Left renal cortex interstitium (tissue), 4 donors: ENCODE measurements around the gene NPB. TPM values are rescaled to one million over a fixed set of nuclear protein-coding genes. Genes with fewer than 3 reads are reported as not detected.

Source experiments
- DNase-seq, 4 donors: peaks; one replicate each; pipeline ENCODE4 v3.0.0-alpha.2; 2013; ENCODE audit warnings: low read depth in 4 of 4, low spot score in 2 of 4, missing footprints in 1 of 4
- polyA plus RNA-seq, 4 donors: library from polyadenylated mRNA; unstranded; fragments of 120-200 nt; gene quantifications; one replicate each; pipeline ENCODE4 v1.2.1, GENCODE V29; 2013; ENCODE audit not compliant: insufficient read length in 4 of 4

NPB gene
- polyA plus RNA-seq, 4 donors: 0.39 to 1.5 (median 0.52) TPM

DNA sequence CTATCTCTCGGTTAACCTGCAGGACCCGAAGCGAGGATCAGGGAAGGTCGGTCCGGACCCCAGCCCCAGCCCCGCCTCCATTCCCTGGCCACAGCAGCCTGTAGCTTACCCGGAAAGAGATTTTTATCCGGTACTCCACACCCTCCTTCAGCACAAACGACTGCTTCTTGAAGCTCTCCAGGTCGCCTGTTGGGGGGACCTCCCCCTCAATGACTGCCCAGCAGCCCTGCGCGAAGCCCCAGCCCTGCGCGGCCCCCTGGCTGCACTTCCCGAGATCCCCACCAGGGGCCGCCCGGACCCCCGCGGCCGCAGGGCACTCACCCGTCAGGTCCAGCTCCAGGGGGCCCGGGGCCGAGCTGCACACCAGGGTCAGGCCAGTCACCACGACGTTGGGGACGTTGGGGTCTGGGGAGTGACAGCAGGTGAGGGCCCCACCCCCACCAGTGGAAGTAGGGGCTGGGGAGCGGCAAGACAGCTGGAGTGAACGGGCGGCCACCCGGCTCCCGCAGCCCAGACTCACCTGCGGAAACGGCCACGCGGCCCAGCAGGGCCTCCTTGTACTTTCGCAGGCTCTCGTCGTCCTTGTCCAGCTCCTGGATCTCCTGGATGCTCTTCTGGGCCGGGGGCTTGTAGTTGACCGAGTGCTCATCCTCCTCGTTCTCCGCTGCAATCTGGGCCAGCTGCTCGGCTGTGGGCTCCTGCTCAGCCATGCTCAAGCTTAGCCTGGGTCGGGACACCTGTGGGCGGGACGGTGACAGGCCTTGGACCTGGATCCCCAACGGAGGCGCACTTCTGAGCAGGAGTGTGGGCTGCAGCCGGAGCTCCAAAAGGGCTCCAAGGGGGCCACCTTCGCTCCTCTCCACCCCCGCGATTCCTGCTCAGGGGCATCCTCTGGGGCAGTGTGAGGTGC, 32.6 kb upstream of the NPB start:
- no peak for DNase-seq

DNA sequence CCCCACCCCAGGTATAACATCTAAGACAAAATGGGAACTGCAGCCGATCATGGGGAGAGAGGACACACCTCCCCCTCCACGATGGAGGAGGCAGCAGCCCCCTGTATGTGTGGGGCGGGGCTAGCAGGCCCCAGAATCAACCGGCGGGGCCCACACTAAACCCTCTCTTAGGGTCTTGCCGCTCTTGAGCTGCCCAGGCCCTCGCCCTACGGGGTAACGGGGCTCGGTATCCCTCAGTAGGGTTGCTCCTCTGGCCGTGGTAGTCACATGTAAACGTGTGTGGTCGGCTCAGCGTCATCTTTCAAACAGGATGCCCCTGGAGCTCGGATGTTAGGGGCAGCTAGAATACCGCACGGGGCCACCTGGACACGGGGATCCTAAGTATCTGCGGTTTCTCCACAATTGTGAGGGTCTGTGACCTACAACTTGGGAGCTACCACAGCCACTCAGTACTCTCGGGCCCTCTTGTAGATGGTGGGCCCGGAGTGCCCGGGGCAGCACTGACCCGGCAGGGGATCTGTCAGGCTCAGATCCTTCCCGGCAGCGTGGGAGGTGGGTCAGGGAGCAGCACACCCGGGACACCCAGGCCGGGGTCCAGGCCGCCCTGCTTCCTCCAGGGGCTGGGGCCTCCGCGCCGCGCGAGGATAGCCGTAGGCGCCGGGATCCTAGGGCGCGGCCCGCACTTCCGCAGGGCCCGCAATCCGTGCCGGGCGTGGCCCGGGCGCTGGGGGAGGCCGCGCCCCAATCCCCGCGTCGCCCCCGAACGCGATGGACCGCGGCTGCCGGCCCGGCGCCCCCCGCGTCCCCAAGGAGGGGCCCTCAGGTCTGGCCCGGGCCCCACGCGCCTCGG, 31.7 kb upstream of the NPB start:
- no peak for DNase-seq

DNA sequence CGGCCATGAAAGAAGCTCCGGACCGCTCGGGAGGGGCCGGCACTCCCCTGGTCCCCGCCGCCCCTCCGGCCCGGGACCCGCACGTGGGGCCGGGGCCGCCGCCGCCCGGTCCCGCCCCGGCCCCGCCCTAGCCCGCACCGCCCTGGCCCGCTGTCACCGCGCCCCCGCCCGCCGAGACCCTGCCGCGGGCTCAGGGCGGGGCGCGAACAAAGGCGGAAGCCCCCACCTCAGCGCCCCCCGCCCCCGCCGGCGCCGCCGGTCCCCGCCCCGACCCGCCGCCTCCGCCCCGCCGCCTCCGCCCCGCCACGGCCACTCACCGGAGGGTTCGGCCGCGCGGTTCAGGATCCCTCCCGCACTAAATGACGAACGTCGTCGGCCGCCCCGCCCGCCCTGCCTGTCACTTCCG, 31.1 kb upstream of the NPB start, which contains the start of gene ARHGDIA:
Gene ARHGDIA, minus strand, starts transcription at position 357 of the 406 bp plus-strand sequence. CDS start 1,407 bp downstream, outside the sequence.
- no peak for DNase-seq

DNA sequence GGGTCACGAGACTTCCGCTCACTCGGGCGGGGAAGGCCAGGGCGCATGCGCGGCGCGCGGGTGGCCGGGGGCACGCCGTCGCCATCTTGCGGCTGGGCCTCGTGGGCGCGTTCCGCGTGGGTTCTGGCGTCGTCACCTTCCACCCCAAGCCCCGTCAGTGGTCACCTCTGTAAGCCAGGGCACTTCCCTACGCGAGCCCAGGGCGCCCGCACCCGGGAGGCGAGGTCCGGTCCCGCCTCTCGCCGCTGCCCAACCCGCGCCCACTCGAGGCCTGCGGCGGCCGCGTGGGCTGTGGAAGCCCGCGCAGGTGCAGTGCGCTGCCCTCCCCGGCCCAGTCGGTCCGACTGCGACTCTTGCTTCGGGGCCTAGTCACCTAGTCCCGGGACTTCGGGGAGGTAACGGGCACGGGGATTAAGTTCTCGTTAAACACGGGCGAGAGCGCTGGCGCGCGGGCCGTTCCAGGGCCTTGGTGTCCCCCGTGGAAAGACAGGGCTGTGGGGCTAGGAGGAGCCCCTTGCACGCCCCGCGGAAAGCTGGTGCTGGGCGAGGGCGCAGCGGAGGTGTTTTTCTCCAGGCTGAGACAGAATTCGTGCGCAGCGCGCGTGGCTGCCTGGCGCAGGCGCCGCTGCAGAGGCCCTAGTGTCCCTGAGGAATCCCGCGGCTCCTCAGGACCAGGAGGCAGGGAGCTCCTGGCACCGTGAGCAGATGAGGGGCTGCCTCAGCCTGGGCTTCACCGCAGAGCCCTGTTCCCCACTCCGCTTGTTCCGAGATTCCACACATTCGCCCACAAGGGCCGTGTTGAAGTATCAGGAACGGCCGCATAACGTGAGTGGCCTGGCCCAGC, 30.4 kb upstream of the NPB start:
- DNase-seq: peak in 3 of 4 donors; percentile 68 to 79 (median 77)

DNA sequence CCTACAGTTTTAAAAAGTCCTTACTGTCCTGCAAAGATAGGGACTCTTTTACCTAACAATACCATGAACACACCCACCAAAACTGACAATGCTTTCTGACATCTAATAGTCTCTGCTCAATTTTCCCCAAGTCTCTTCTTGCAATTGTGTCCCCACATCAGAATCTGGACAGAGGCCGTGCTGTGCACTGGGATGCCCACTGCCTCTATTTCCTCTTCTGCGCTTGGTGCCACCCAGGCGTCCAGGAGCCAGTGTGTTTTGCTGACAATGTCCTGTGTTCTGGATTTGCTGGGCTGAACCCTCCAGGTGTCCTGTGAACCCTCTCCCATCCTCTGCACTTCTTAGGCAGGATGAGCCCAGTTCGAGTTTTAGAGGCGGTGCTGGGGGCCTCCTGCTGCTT, 24.5 kb upstream of the NPB start:
- no peak for DNase-seq

DNA sequence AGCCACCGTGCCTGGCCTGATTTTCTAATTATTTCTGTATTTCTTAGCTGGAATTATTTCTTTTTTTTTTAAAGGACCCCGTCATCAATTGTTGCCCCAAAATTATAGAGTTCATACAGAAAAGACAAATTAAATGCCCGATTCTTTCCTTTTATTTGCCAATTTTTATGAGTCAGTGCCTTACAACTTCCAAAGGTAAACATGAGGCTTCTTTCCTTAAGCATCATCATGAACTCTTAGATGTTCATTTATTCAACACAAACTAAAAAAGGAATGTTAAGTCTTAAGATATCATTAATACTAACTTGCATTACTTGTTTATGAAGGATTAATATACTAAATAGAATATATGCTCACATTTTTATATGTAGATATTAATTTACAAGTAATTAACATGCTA, 23.7 kb upstream of the NPB start:
- no peak for DNase-seq

DNA sequence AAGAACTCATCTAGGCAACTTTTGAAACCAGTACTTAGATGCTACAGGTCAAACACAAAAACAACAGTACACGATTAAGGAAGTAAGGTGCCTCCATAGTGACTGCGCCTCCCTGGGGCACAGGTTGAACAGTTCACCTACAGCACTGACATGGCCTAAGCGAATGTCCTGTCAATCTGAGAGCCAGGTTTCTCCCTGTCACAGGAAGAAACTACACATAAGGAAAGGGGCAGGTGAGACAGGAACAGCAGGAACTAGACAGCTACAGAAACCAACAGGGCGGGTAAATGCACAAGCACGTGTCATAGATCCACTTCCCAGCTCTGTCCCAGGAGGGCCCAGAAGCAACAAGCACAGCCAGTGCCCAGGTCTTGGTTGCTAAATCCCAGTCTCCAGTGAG, 22.9 kb upstream of the NPB start:
- no peak for DNase-seq

DNA sequence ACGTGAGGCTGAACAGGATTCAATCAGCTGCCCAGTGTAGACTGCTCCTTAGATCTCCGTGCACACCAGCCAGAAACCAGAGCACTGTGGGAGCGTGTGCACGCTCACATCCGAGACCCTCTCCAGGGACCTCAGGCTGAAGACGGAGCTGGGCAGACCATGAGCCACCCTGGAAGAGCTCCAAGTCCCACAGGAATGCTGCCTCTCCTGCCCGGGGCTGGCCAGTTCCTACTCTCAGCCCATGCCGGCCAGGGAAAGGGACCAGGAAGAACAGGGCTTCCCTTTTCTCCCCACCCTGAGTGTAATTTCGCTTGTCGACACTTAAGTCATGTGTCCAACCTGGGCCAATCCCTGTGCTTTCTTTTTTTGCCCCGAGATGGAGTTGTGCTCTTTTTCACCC, 17.5 kb upstream of the NPB start:
- no peak for DNase-seq

DNA sequence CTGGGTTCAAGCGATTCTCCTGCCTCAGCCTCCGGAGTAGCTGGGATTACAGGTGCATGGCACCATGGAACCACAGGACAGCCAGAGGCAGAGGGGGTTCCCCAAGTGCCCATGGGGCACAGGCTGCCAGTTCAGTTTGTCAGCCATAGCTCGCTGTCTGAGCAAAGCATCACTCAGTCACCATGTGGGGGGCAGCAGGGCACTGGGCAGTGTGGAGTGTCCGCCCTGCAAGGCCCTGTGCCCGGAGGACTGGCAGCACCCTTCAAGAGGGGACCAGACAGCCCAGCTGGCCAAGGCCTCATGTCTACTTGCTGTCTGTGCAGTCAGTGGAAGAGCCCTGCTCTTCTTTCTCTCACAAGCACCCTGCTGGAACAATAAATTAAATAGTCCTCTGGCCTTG, 17.1 kb upstream of the NPB start:
- DNase-seq: no peak

DNA sequence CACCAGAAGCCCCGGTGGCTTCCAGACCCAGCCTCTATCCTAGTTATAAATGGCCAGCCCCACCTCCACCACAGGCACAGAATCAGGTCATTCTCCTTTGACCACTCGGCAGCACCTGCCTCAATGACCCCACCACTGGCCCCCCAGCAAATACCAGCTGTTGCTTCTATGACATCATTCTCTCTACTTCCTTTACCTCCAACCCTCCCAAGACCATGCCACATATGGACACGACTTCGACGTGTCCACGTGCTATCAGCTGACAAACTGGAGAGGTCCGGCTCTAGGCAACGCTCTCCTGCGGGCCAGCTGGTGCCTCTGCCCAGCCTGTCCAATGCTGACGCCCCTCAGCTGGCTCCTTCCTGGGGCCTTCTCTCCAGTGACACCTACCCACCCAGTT, 16.6 kb upstream of the NPB start:
- DNase-seq: no peak

DNA sequence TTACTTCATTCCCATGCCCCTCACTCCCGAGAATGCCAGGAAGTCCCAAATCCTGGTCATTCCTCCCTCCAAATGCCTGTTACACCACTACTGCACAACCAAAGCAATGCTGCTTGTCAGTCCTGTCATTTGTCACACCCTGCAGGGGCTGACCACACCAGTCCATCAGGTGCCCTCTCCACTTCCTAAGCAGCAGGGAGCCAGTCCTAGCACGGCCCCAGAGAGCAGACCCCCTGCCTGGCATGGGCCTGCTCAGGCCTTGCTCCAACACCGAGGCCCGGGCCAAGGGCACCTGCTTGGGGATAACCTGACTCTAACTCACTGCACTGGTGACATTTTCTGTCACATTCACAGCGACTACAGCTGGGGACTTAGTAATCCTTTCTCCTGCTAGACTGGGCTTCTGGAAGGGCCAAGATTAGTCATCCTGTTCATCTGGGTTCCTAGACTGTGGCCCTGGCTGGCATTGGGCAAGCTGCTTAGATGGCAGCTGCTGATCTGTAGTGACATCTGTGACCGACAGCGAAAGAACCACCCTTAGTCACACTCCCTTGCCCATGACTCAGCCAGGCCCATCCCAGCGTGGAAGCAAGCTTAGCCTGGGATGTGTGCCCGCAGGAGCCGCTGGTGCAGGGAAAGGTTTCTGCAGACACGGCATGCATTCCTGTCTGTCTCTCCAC, 16.0 kb upstream of the NPB start:
- no peak for DNase-seq

DNA sequence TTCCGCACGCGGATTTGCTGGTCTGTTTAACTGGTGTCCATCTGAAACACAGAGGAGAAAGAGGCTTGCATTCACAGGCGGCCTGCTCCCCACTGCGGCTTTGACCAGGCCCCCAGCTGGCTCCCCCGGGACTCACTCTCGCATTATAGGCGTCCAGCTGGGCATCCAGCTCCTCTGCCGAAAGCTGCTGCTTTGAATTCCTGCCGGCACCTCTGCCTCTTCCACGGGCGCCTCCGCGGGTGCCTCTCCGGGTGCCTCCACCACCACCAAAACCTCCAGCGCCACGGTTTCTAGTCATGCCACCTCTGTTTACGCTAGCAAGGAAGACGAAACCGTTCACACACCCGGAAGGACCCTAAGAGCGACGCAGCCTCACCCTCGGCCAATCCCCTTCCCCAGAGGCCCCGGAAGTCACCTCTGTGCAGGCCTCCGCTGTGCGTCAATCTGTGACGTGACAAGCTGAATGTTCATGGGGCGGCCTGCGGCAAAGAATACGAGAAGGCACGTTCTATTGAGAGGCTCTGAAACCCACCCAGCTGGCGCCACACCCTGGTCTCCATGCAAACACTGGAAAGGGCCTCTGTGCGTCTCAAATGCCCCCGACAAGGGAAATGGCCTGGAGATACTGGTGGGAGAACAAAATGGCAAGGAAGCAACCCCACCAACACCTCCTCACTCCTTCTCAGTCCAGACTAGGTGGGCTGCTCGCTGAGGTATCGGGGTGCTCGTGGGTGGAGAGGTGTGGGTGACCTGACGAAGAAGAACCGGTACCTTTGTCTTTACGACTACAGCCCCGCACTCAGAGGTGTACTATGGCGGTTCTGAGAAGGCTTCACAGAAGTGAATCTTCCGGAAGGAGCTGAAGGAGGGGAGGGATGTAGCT, 13.7 kb upstream of the NPB start:
- DNase-seq: no peak

DNA sequence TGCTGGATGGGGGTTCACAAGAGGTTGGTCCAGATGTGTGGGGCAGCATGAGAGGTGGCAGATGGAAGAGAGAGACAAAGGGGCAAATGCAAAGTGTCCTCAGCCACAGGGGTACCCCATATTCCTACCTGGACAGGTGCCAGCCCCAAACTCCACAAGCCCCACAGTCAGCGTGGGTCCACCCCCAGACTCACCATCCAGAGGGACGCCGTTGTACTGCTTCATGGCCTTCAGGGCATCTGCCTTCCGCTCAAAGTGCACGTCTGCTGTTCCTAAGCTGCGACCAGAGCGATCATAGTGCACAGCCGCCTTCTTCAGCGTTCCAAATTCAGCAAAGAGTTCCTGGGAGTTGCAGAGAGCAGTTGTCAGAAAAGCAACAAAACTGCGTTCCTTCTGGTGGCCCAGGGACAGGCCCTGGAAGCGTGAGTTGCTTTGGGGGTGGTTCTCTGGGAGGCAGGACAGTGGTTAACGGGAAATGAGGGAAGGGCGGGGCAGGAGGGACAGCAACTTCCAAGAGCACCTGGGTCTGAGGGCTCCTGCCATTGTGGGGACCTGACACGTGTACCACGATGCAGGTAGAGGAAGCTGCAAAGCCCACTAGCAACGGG, 12.9 kb upstream of the NPB start:
- DNase-seq: no peak

DNA sequence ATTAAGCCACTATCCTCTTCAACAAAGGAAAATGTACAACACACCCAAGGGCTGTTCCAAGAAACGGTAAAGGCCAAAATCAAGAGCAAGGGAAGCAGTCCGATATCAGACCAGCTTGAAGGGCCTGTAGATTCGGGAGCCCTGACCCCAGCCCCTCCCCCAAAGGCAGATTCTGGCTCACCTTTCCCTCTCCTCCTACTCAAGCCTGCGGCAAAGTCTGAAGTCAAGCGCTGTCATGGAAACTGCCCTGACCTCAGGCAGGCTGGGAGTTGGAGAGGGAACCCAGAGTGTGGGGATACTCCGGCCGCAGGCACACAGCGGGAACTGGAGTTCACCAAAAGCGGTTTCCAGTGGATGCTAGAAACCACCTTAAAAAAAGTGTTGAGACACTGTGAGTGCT, 12.4 kb upstream of the NPB start:
- DNase-seq: no peak

DNA sequence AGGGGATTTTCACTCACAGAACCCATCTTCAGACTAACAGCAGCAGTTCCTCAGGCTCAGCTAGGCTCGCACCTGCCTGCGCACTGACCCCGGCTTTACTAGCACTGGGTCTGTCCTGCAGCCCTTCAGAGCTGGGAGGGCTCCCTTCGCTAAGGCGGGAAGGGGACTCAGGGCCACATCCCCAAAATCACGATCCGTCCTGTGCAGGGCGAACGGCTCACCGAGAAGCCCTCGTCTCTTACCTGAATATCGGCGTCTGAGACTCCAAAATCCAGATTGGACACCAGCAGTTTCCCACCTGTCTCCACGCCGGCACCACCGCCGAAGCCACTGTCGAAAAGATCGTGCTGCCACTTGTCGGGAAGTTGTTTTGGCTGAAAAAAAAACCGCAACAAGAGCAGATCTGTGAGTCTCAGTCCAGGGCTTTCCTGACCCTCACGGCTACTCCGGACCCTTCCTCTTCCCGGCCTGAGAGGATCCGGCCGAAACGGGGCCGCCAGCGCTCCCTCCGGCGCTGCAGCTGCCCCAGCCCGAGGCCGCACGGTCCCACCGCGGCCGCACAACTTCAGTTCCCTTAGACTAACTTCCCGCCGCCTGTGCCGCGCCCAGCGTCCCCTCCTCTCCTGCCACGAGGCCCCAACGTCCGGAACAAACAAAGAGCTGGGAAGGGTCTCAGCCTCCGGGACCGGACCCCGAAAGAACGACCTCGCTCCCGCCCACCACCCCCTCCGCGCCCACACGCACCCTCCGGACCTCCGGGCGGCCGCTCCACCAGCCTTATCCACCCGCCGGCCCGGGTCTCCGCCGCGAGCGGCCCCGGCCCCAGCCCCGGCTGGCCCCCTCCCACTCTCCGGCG, 11.4 kb upstream of the NPB start:
- no peak for DNase-seq

DNA sequence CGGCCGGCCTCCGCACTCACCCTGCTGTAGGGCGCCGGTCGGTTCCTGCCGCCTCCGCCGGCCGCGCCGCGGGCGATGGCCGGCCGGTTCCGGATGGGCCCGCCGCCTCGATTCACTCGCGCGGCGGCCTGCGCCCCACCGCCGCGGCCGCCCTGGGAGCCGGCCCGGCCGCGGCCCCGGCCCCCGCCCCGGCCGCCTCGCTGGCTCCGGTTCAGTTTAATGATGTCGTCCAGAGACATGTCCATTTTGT, 10.8 kb upstream of the NPB start:
- no peak for DNase-seq

DNA sequence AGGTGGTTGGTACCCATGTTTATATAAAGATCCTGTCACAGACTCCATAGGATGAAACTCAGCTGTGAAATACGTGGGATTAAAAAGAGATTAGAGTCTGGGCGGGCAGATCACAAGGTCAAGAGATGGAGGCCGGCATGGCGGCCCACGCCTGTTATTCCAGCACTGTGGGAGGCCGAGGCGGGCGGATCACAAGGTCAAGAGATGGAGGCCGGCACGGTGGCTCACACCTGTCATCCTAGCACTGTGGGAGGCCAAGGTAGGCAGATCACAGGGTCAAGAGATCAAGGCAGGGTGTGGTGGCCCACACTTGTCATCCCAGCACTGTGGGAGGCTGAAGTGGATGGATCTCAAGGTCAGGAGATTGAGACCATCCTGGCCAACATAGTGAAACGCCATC, 6.6 kb upstream of the NPB start:
- no peak for DNase-seq
